Aorta (tissue), 5 donors: ENCODE results near the gene XRCC6. TPM values are rescaled to one million over a fixed set of nuclear protein-coding genes. Genes with fewer than 3 reads are reported as not detected.
"Not testable (repeated sequence)": the region's sequence is repeated elsewhere in the genome, so short reads cannot be mapped to it uniquely, and the experiment has no call there.

Experiments used
- ATAC-seq: fragments of 200-7000 bp; cut with Tn5 transposase; one replicate; pipeline ENCODE4 v1.9.1; 2022; ENCODE audit warnings: moderate library complexity; ENCODE audit not compliant: low FRiP score
- DNase-seq, 2 donors: peaks; one replicate each; pipeline ENCODE4 v3.0.0-alpha.2; 2020
- H3K27ac ChIP-seq, 2 donors: one replicate each; pipeline ENCODE4 v1.5.1; 2013; ENCODE audit warnings: low read length in 2 of 2, mild to moderate bottlenecking in 2 of 2, moderate library complexity in 2 of 2, control low read depth in 1 of 2, inconsistent platforms in 1 of 2, low read depth in 1 of 2
- H3K27me3 ChIP-seq, 2 donors: one replicate each; pipeline ENCODE4 v1.6.1; 2013; ENCODE audit warnings: control low read depth in 1 of 2, low read length in 1 of 2, mild to moderate bottlenecking in 1 of 2, moderate library complexity in 1 of 2; ENCODE audit not compliant: insufficient read depth in 2 of 2, control insufficient read depth in 1 of 2
- H3K36me3 ChIP-seq, 2 donors: one replicate each; pipeline ENCODE4 v1.6.1; 2013; ENCODE audit warnings: control low read depth in 1 of 2, low read length in 1 of 2, mild to moderate bottlenecking in 1 of 2; ENCODE audit not compliant: insufficient read depth in 2 of 2, control insufficient read depth in 1 of 2
- H3K4me1 ChIP-seq, 2 donors: one replicate each; pipeline ENCODE4 v1.6.1; 2013; ENCODE audit warnings: low read length in 2 of 2, control low read depth in 1 of 2, mild to moderate bottlenecking in 1 of 2, moderate library complexity in 1 of 2; ENCODE audit not compliant: insufficient read depth in 2 of 2, control insufficient read depth in 1 of 2
- H3K4me3 ChIP-seq, 2 donors: one replicate each; pipeline ENCODE4 v1.5.1; 2013; ENCODE audit warnings: low read length in 2 of 2, control low read depth in 1 of 2, mild to moderate bottlenecking in 1 of 2
- H3K9me3 ChIP-seq: one replicate; pipeline ENCODE4 v1.6.1; 2013; ENCODE audit warnings: mild to moderate bottlenecking, low read length; ENCODE audit not compliant: control insufficient read depth
- WGBS, 2 donors: extraction: QIAGEN DNeasy Blood & Tissue Kit; methylation state at CpG; one replicate each; pipeline ENCODE4 v1.1.7; 2013; 5-methylcytosine and 5-hydroxymethylcytosine counted together
- intact Hi-C, 2 donors: fragments of 100-400 bp; cut with DNase I; formaldehyde crosslinking; loops; one replicate each; pipeline versions ENCODE4 v1.14.2 to v1.15.0; 2022
- polyA plus RNA-seq, 2 donors: library from polyadenylated mRNA; stranded (reverse); fragments of 200-250 nt; gene quantifications; one replicate each; pipeline ENCODE4 v1.2.3, GENCODE V29; 2013
- total RNA-seq, 2 donors: library from RNA; stranded (reverse); fragmentation: NEBNext Ultra II Directional; extraction: Animal tissue kit (Norgen Biotek cat#: 25700); gene quantifications; one replicate each; pipeline ENCODE4 v1.2.1, GENCODE V29; 2021
- donor health status: healthy with polysubstance abuse.
- donor health status: Bipolar disorder and iron deficiency.
- donor health status: DM: no; HTN: no; CAD: no.
- donor health status: DM: no; HTN: no; CAD: no.
- donor health status: DM: yes; HTN: yes; CAD: no.

XRCC6 gene
- total and polyA plus RNA-seq, 4 donors: 93.7 to 132 (median 128) TPM

GRCh38 chr22:41676134-41676533 lies 55.0 kb downstream of the XRCC6 start:
- Histone ChIP-seq H3K27ac (no peak overlapping the region), H3K4me1 (no peaks in the 10 kb centered on the region), H3K36me3 (peaks cover 4 to 5% of the 10 kb centered on the region in 2 donors), H3K27me3 (no peaks in the 10 kb centered on the region), H3K4me3 (no peak overlapping the region), H3K9me3 (no peaks in the 10 kb centered on the region)
- no peak for DNase-seq
- intact Hi-C loops: no loop called here
- WGBS, 2 donors: 93 to 95% methylated on average over 4 of the region's 4 CpGs
- no peak for ATAC-seq

- Histone ChIP-seq H3K4me3 (peak overlapping the region in 1 of 2 donors; percentile 5), H3K27ac (no peak overlapping the region), H3K4me1 (no peaks in the 10 kb centered on the region), H3K27me3 (no peaks in the 10 kb centered on the region), H3K9me3 (no peaks in the 10 kb centered on the region), H3K36me3 (peaks cover 0 to 4% of the 10 kb centered on the region in 2 donors)
- intact Hi-C loops: no loop called here
- DNase-seq (peak in 1 of 2 donors; percentile 53), ATAC-seq (no peak)
- WGBS, 2 donors: 67 to 68% methylated on average over 14 of the region's 14 CpGs
Measured at GRCh38 chr22:41681616-41682015, 60.5 kb downstream of the XRCC6 start.

- Histone ChIP-seq H3K4me3 (peak overlapping the region in 1 of 2 donors; percentile 5), H3K9me3 (no peaks in the 10 kb centered on the region), H3K4me1 (no peaks in the 10 kb centered on the region), H3K36me3 (peaks cover 0 to 4% of the 10 kb centered on the region in 2 donors), H3K27ac (peak overlapping the region in 1 of 2 donors; percentile 12), H3K27me3 (no peaks in the 10 kb centered on the region)
- peak; percentile 92 for ATAC-seq
- intact Hi-C loops: no loop called here
- DNase-seq: peak; percentile 90 to 96
- WGBS, 2 donors: 44 to 49% methylated on average over 50 of the region's 50 CpGs
Measured at GRCh38 chr22:41682033-41682807, 61.1 kb downstream of the XRCC6 start.

DNA sequence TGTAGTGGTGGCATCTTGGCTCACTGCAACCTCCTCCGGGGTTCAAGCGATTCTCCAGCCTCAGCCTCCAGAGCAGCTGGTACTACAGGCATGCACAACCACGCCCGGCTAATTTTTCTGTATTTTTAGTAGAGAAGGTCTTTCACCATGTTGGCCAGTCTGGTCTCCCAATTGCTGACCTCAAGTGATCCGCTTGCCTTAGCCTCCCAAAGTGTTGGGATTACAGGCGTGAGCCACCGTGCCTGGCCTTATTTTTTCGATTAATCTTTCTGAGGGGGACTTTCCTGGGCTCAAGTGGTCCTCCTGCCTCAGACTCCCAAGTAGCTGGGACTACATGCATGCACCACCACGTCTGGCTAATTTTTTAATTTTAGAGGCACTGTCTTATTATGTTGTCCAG lies 62.0 kb downstream of the XRCC6 start:
- WGBS, 2 donors: 88 to 91% methylated on average over 9 of the region's 9 CpGs

GRCh38 chr22:41683616-41684015 lies 62.5 kb downstream of the XRCC6 start:
- intact Hi-C loops: no loop called here
- DNase-seq: no peak
- 62 to 73% methylated on average over 3 of the region's 3 CpGs for WGBS, 2 donors
- ATAC-seq: no peak
- no peaks in the 10 kb centered on the region for H3K4me1 ChIP-seq
- no peak overlapping the region for H3K4me3 ChIP-seq
- no peak overlapping the region for H3K27ac ChIP-seq
- no peaks in the 10 kb centered on the region for H3K9me3 ChIP-seq
- no peaks in the 10 kb centered on the region for H3K27me3 ChIP-seq
- no peaks in the 10 kb centered on the region for H3K36me3 ChIP-seq

More for the DNA sequence above, 62.0 kb downstream of the XRCC6 start:
- Histone ChIP-seq H3K27ac (no peak overlapping the region), H3K4me3 (no peak overlapping the region), H3K36me3 (peaks cover 0 to 4% of the 10 kb centered on the region in 2 donors), H3K4me1 (no peaks in the 10 kb centered on the region), H3K9me3 (no peaks in the 10 kb centered on the region), H3K27me3 (no peaks in the 10 kb centered on the region)
- ATAC-seq: no peak
- DNase-seq: peak in 1 of 2 donors; percentile 25
- intact Hi-C loops: no loop called here

- WGBS, 2 donors: 74 to 84% methylated on average over 4 of the region's 4 CpGs
- intact Hi-C loops: no loop called here
Measured at GRCh38 chr22:41684194-41684593, 63.1 kb downstream of the XRCC6 start.

GRCh38 chr22:41686890-41687289 lies 65.8 kb downstream of the XRCC6 start:
- not testable (repeated sequence) for H3K27me3 ChIP-seq, H3K4me1 ChIP-seq, H3K9me3 ChIP-seq, ATAC-seq, H3K4me3 ChIP-seq, H3K36me3 ChIP-seq, H3K27ac ChIP-seq
- intact Hi-C loops: loop anchor here in 1 of 2 donors (5.0 kb wide), 1 partner anchor 385 kb away; the partner anchor contains the start of genes NAGA and PHETA2
- 91 to 94% methylated on average over 11 of the region's 11 CpGs for WGBS, 2 donors
- DNase-seq: peak in 1 of 2 donors; percentile 58

More at GRCh38 chr22:41684194-41684593, 63.1 kb downstream of the XRCC6 start:
- no peak for DNase-seq
- Histone ChIP-seq H3K4me3 (no peak overlapping the region), H3K27ac (no peak overlapping the region), H3K36me3 (no peaks in the 10 kb centered on the region), H3K9me3 (no peaks in the 10 kb centered on the region), H3K27me3 (no peaks in the 10 kb centered on the region), H3K4me1 (no peaks in the 10 kb centered on the region)
- ATAC-seq: no peak

- ATAC-seq: peak; percentile 45
- intact Hi-C loops: loop anchor here in 1 of 2 donors (2.0 to 5.0 kb wide), 2 partner anchors 21 to 384 kb away; partner anchors contain the start of genes NAGA and PHETA2
- WGBS, 2 donors: 0 to 1% methylated on average over 20 of the region's 20 CpGs
Measured at GRCh38 chr22:41687901-41688364, 66.8 kb downstream of the XRCC6 start.

More at GRCh38 chr22:41687901-41688364, 66.8 kb downstream of the XRCC6 start:
- H3K36me3 ChIP-seq: no peaks in the 10 kb centered on the region
- H3K9me3 ChIP-seq: no peaks in the 10 kb centered on the region
- H3K4me3 ChIP-seq: peak overlapping the region; percentile 53 to 62
- no peaks in the 10 kb centered on the region for H3K27me3 ChIP-seq
- peak overlapping the region in 1 of 2 donors; percentile 80 for H3K27ac ChIP-seq
- no peaks in the 10 kb centered on the region for H3K4me1 ChIP-seq
- DNase-seq: peak in 1 of 2 donors; percentile 63
